ENCODE results near the gene TMEM72.

The TMEM72 gene

DNA sequence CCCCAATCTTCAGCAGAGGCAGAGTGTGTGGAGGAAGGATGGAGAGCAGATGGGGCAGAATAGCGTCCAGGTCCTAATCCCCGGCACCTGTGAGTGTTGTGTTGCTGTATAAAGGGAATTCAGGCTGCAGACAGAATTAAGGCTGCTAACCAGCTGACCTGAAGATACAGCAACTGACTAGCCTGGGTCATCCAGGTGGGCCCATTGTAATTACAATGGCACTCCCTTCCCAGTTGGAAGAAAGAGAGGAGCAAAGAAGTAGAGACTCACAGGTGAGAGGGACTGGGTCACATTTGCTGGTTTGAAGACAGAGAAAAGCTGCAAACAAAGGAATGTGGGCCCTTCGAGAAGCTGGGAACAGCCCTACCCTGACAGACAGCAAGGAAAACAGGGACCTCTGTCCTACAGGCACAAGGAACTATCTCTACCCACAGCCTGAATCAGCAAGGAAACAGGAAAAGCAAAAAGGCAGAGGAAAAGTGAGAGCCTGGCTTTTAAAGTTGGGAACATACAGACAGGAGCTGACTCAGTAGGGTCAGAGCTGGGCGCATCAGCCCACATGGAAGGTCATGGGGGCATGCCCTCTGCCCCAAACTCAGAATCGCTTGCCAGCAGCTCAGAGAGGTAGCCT, 11.6 kb upstream of the TMEM72 start:
- H3K36me3 Mint-ChIP-seq (ENCODE audit: low read depth): no peaks in the 10 kb centered on the region
- no peaks in the 10 kb centered on the region for H3K27me3 Mint-ChIP-seq
- no peak overlapping the region for H3K27ac Mint-ChIP-seq
- no peaks in the 10 kb centered on the region for H3K4me1 Mint-ChIP-seq (ENCODE audit: low read depth)
- H3K4me3 Mint-ChIP-seq: no peak overlapping the region
- no peaks in the 10 kb centered on the region for H3K9me3 Mint-ChIP-seq

- no peaks in the 10 kb centered on the region for H3K4me1 Mint-ChIP-seq (ENCODE audit: low read depth)
- no peaks in the 10 kb centered on the region for H3K36me3 Mint-ChIP-seq (ENCODE audit: low read depth)
- H3K4me3 Mint-ChIP-seq: no peak overlapping the region
- no peaks in the 10 kb centered on the region for H3K9me3 Mint-ChIP-seq
- H3K27ac Mint-ChIP-seq: no peak overlapping the region
- no peaks in the 10 kb centered on the region for H3K27me3 Mint-ChIP-seq
Observed at GRCh38 chr10:44902941-44903545, 8.1 kb upstream of the TMEM72 start.

DNA sequence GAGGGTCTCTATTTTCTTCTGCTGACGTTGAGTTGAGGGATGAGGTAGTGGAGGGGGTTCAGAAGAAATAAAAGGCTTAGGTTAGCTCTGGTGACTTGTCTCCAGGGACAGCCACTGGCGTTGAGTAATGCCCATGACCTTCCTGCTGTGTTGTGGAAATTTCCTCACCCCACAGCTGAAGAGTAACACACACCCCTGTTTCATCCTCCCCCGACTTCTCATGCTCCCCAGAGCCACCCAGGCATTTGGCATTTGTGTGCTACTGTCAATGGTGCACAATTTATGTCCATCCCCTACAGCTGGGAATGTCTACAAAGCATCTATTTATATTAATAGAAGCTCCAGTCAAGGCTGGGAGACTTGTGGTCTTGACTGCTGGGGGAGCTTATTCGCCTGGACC, 4.7 kb upstream of the TMEM72 start:
- Mint-ChIP-seq H3K36me3 (ENCODE audit: low read depth) (no peaks in the 10 kb centered on the region), H3K4me3 (no peak overlapping the region), H3K9me3 (no peaks in the 10 kb centered on the region), H3K4me1 (ENCODE audit: low read depth) (no peaks in the 10 kb centered on the region), H3K27me3 (no peaks in the 10 kb centered on the region), H3K27ac (no peak overlapping the region)

DNA sequence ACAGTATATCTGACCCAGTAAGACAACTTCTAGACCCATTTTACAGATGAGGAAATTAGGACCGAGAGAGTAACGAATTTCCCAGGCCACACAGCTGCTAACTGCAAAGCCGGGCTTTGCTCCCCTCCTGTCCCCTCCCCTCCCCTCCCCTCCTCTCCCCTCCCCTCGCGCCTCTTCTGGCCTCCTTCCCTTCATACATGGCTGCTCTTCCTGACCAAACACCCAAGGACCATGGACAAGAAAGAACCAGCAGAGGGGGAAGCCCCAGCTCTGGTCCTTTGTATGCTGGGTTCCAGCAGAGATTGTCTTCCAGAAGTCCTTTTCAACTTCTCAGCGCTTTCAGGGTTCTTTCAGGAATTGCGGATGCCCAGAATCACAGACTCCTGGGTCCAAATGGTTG, 3.6 kb upstream of the TMEM72 start:
- Mint-ChIP-seq H3K36me3 (ENCODE audit: low read depth) (no peaks in the 10 kb centered on the region), H3K27ac (no peak overlapping the region), H3K4me1 (ENCODE audit: low read depth) (no peaks in the 10 kb centered on the region), H3K9me3 (no peaks in the 10 kb centered on the region), H3K4me3 (no peak overlapping the region), H3K27me3 (no peaks in the 10 kb centered on the region)

DNA sequence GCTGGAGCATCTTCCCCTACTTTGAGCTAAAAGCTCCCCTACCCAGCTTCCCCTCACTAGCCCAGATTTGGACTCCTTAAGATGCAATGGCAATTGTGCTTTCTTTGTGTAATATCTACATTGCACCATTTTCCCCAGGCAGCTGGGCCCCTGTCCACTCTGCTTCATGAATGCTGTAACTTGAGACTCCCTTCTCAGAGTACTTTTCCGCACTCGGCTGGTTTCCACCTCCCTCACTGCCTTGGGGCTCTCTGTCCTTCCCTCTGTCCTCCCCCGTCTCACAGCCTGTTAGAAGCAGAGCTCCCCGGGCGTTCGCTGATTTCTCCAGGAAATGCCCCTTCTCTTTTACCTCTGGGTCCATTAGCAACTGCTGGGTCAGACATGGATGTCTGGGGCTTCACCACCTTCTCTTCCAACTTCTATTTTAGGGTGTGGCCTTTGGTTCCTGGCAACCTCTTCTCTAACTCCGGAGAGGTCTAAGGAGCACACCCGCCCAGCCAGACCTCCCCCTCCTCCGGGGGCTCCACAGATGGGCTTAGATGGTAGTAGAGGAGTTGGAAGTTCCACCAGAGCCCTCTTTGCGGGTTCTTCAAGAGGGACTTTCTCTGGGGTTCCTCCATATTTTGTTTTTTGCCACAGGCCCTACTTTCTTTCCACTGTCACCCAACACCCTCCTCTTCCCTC, 2.9 kb upstream of the TMEM72 start:
- Mint-ChIP-seq H3K4me1 (ENCODE audit: low read depth) (peaks cover 4% of the 10 kb centered on the region), H3K27ac (no peak overlapping the region), H3K27me3 (no peaks in the 10 kb centered on the region), H3K36me3 (ENCODE audit: low read depth) (no peaks in the 10 kb centered on the region), H3K4me3 (no peak overlapping the region), H3K9me3 (no peaks in the 10 kb centered on the region)

DNA sequence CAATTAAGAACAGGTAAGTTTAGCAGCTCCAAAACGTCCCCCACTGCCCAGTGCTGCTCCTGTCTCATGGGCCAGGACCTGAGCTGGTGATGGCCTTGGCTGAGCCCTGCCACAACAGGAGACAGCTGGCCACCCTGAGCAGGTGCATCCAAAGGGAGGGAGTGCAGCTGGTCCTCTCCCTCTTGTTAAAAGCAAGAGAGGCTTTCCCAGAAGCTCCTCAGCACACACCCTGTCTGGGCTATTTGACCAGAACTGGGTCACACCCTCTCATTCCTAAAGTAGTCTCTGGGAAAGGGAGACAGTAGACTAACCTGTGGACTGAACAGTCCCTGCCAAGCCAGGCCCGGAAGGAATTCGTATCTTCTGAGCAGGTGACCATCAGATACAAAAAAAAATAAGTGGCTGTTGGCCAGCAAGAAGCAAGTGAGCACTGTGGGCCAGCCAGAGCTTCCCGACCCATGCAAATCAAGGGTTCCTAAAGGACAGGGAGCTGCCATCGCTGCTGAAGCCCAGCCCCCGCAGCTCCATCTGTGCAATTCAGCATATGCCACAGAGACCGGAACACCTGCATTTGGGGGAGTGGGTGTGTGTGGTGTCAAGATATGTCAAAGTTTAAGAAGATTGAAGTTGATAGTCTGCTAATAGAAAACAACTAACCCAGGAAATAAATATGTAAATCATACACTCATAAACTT, 2.1 kb upstream of the TMEM72 start:
- Mint-ChIP-seq H3K27me3 (no peaks in the 10 kb centered on the region), H3K4me3 (no peak overlapping the region), H3K9me3 (no peaks in the 10 kb centered on the region), H3K27ac (no peak overlapping the region), H3K36me3 (ENCODE audit: low read depth) (no peaks in the 10 kb centered on the region), H3K4me1 (ENCODE audit: low read depth) (peaks cover 12% of the 10 kb centered on the region)

- H3K36me3 Mint-ChIP-seq (ENCODE audit: low read depth): no peaks in the 10 kb centered on the region
- H3K9me3 Mint-ChIP-seq: no peaks in the 10 kb centered on the region
- no peak overlapping the region for H3K4me3 Mint-ChIP-seq
- no peaks in the 10 kb centered on the region for H3K27me3 Mint-ChIP-seq
- no peak overlapping the region for H3K27ac Mint-ChIP-seq
- peaks cover 14% of the 10 kb centered on the region for H3K4me1 Mint-ChIP-seq (ENCODE audit: low read depth)
Observed at GRCh38 chr10:44909910-44910309, 1.2 kb upstream of the TMEM72 start.

GRCh38 chr10:44910602-44911001, 535 bp upstream of the TMEM72 start:
- H3K9me3 Mint-ChIP-seq: no peaks in the 10 kb centered on the region
- H3K27ac Mint-ChIP-seq: no peak overlapping the region
- H3K4me3 Mint-ChIP-seq: no peak overlapping the region
- H3K4me1 Mint-ChIP-seq (ENCODE audit: low read depth): peaks cover 14% of the 10 kb centered on the region
- no peaks in the 10 kb centered on the region for H3K27me3 Mint-ChIP-seq
- H3K36me3 Mint-ChIP-seq (ENCODE audit: low read depth): no peaks in the 10 kb centered on the region

DNA sequence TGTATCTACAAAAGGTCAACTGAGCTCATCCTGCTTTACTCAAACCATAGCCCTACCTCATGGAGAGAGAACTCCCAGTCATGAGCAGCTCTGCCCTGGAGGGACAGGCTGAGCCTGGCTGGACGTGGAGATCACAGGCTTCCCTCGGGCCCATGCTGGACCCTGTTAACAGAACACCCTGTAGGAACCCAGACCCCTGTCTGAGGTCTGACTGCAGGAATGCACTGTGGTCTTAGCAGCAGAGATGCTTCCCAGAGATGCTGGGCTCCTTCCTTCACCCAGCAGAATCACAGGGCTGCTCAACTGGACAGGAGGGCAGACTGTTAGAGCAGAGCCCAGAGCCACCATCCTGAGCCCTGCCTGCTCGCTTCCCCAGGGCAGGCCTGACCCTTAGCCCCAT, 814 bp downstream of the TMEM72 start:
- no peaks in the 10 kb centered on the region for H3K36me3 Mint-ChIP-seq (ENCODE audit: low read depth)
- H3K27ac Mint-ChIP-seq: no peak overlapping the region
- H3K4me1 Mint-ChIP-seq (ENCODE audit: low read depth): peaks cover 14% of the 10 kb centered on the region
- peaks cover under 1% of the 10 kb centered on the region for H3K27me3 Mint-ChIP-seq
- H3K9me3 Mint-ChIP-seq: no peaks in the 10 kb centered on the region
- H3K4me3 Mint-ChIP-seq: no peak overlapping the region

GRCh38 chr10:44913350-44914081, 2.4 kb downstream of the TMEM72 start:
- H3K36me3 Mint-ChIP-seq (ENCODE audit: low read depth): no peaks in the 10 kb centered on the region
- H3K27me3 Mint-ChIP-seq: peaks cover 3% of the 10 kb centered on the region
- peaks cover 5% of the 10 kb centered on the region for H3K9me3 Mint-ChIP-seq
- H3K27ac Mint-ChIP-seq: no peak overlapping the region
- H3K4me3 Mint-ChIP-seq: no peak overlapping the region
- peaks cover 14% of the 10 kb centered on the region for H3K4me1 Mint-ChIP-seq (ENCODE audit: low read depth)

DNA sequence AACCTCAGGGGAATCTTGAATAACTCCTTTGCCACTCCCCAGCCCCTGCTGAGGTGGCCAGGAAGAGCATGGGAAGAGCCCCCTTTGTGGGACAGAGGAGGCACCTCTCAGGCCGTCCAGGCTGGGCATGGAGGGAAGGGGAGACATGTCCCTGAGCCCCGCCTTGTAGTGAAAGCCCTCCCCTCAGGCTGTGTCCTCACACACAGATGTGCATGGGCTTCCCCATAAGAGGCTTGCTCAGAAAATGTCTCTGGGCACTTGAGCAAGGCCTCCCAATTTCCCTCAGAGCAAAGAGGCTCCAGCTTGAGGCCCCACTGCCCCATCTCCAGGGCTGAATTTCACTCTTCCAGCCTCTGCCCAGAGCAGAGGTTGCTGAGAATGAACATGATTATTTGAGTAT, 3.8 kb downstream of the TMEM72 start:
- Mint-ChIP-seq H3K4me1 (ENCODE audit: low read depth) (peaks cover 14% of the 10 kb centered on the region), H3K27me3 (peaks cover 3% of the 10 kb centered on the region), H3K36me3 (ENCODE audit: low read depth) (no peaks in the 10 kb centered on the region), H3K9me3 (peaks cover 5% of the 10 kb centered on the region), H3K4me3 (no peak overlapping the region), H3K27ac (no peak overlapping the region)

GRCh38 chr10:44916429-44916828, 5.3 kb downstream of the TMEM72 start:
- Mint-ChIP-seq H3K4me3 (no peak overlapping the region), H3K27me3 (peaks cover 3% of the 10 kb centered on the region), H3K9me3 (peaks cover 5% of the 10 kb centered on the region), H3K36me3 (ENCODE audit: low read depth) (no peaks in the 10 kb centered on the region), H3K4me1 (ENCODE audit: low read depth) (peaks cover 14% of the 10 kb centered on the region), H3K27ac (no peak overlapping the region)

- Mint-ChIP-seq H3K4me3 (no peak overlapping the region), H3K27me3 (peaks cover 3% of the 10 kb centered on the region), H3K27ac (no peak overlapping the region), H3K4me1 (ENCODE audit: low read depth) (peaks cover 14% of the 10 kb centered on the region), H3K36me3 (ENCODE audit: low read depth) (no peaks in the 10 kb centered on the region), H3K9me3 (peaks cover 5% of the 10 kb centered on the region)
Observed at GRCh38 chr10:44917848-44918247, 6.7 kb downstream of the TMEM72 start.

DNA sequence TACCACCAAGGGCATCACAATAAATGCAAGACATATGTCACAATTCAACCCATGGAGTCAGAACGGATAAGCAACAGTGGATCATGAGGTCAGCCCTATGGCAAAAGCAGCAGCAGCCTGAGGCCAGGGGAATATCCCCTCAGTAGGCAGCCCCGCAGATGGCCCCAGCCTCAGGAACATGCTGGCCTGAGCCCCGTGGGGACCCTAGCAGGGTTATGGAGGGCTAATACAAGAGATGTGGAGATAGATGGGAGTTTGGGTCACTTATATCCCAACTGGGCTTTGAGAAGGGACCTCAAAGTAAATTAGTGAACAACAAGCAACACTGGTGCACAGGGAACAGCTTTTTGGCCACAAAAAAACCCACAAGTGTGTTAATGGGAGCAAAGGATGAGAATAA, 9.1 kb downstream of the TMEM72 start:
- no peaks in the 10 kb centered on the region for H3K36me3 Mint-ChIP-seq (ENCODE audit: low read depth)
- H3K27me3 Mint-ChIP-seq: peaks cover 3% of the 10 kb centered on the region
- H3K4me1 Mint-ChIP-seq (ENCODE audit: low read depth): no peaks in the 10 kb centered on the region
- no peak overlapping the region for H3K4me3 Mint-ChIP-seq
- H3K27ac Mint-ChIP-seq: no peak overlapping the region
- peaks cover 5% of the 10 kb centered on the region for H3K9me3 Mint-ChIP-seq

- H3K36me3 Mint-ChIP-seq (ENCODE audit: low read depth): no peaks in the 10 kb centered on the region
- peaks cover 3% of the 10 kb centered on the region for H3K27me3 Mint-ChIP-seq
- H3K9me3 Mint-ChIP-seq: peaks cover 5% of the 10 kb centered on the region
- no peak overlapping the region for H3K27ac Mint-ChIP-seq
- no peaks in the 10 kb centered on the region for H3K4me1 Mint-ChIP-seq (ENCODE audit: low read depth)
- no peak overlapping the region for H3K4me3 Mint-ChIP-seq
Observed at GRCh38 chr10:44921061-44921460, 9.9 kb downstream of the TMEM72 start.

All from stimulated activated naive CD8-positive, alpha-beta T cell treated with anti-CD3 and anti-CD28 coated beads, Interleukin-15, Interleukin-2, amounts not matched to agents 100 ng/mL and 50 ng/mL, for 24 hours (primary cell).